ENCODE data around the gene NRSN1. TPM values are rescaled to one million over a fixed set of nuclear protein-coding genes. Genes with fewer than 3 reads are reported as not detected.

The NRSN1 gene
- total RNA-seq, 1 experiment from 2014 or later, result not detected

DNA sequence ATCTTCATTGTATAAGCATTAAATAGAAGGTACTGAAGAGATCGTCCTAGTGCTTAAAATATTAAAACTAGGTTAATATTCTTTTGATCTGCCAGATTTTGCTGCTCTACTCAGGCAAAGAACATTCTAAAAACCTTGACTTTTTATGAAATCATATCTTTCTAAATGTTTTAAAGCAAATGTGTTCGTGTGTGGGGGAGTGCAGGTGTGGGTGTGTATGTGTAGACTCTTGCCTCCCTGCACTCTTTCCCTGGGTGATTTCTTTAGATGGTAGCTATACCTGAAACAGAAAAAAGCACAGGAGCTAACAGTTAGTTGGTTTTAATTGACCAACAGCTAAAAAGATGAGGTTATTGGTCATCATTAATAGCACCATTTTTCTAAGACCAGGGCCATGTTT, 5.7 kb downstream of the NRSN1 start:
- H3K9me3 ChIP-seq (ENCODE audit: control insufficient read depth, low read depth, low read length), result no peaks in the 10 kb centered on the region
- DNase-seq, result no peak
- H3K9me3 Mint-ChIP-seq, result no peaks in the 10 kb centered on the region
- H2AK5ac ChIP-seq (ENCODE audit: insufficient read length, low read length), result no peak overlapping the region
- H3K4me1 Mint-ChIP-seq, result peaks cover 3 to 4% of the 10 kb centered on the region in 2 experiments
- H4K20me1 ChIP-seq (ENCODE audit: control insufficient read depth, insufficient read depth, insufficient read length), result no peaks in the 10 kb centered on the region
- no peak overlapping the region for H3K23ac ChIP-seq (ENCODE audit: insufficient read length, low read depth, low read length)
- no peak overlapping the region for H3K27ac ChIP-seq (ENCODE audit: insufficient read length, low read depth, low read length)
- H3K4me1 ChIP-seq (ENCODE audit: insufficient read depth, low read length), result no peaks in the 10 kb centered on the region
- H3K23me2 ChIP-seq (ENCODE audit: insufficient read length, low read depth, low read length, poor library complexity, severe bottlenecking), result no peaks in the 10 kb centered on the region
- no peak overlapping the region for H2BK5ac ChIP-seq (ENCODE audit: insufficient read length, low read length)
- no peak overlapping the region for H4K8ac ChIP-seq (replicated peaks; ENCODE audit: insufficient read length, low read depth, low read length)
- no peak overlapping the region for H3K9ac ChIP-seq (ENCODE audit: extremely low read depth, insufficient read length, low read length)
- H4K5ac ChIP-seq (ENCODE audit: insufficient read length, low read depth, low read length), result no peak overlapping the region
- no peak overlapping the region for H3K4ac ChIP-seq (ENCODE audit: low read depth, low read length)
- H2BK120ac ChIP-seq (ENCODE audit: low read depth, low read length, poor library complexity, severe bottlenecking), result no peak overlapping the region
- H2AFZ ChIP-seq (ENCODE audit: low read length), result no peak overlapping the region
- no peaks in the 10 kb centered on the region for H3K79me1 ChIP-seq (ENCODE audit: insufficient read depth, low read depth, low read length, poor library complexity, severe bottlenecking)
- H3K4me2 ChIP-seq (ENCODE audit: insufficient read depth, insufficient read length, low read length), result no peak overlapping the region
- H2BK20ac ChIP-seq (ENCODE audit: low read depth, low read length, poor library complexity, severe bottlenecking), result no peak overlapping the region
- no peak overlapping the region for H3K4me3 Mint-ChIP-seq
- H3T11ph ChIP-seq (ENCODE audit: low read length), result no peak overlapping the region
- TF ChIP-seq, protein P1, sequence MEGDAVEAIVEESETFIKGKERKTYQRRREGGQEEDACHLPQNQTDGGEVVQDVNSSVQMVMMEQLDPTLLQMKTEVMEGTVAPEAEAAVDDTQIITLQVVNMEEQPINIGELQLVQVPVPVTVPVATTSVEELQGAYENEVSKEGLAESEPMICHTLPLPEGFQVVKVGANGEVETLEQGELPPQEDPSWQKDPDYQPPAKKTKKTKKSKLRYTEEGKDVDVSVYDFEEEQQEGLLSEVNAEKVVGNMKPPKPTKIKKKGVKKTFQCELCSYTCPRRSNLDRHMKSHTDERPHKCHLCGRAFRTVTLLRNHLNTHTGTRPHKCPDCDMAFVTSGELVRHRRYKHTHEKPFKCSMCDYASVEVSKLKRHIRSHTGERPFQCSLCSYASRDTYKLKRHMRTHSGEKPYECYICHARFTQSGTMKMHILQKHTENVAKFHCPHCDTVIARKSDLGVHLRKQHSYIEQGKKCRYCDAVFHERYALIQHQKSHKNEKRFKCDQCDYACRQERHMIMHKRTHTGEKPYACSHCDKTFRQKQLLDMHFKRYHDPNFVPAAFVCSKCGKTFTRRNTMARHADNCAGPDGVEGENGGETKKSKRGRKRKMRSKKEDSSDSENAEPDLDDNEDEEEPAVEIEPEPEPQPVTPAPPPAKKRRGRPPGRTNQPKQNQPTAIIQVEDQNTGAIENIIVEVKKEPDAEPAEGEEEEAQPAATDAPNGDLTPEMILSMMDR (conservative IDR thresholded peaks at IDR 0.05), result no peak
- no peak overlapping the region for H3K27ac Mint-ChIP-seq
- no CpG with 5 or more reads among the region's 2 CpGs for WGBS (ENCODE audit: extremely low coverage, insufficient read length, low lambda C conversion rate)
- H2BK15ac ChIP-seq (ENCODE audit: low read depth, low read length), result no peak overlapping the region
- no peak overlapping the region for H3K56ac ChIP-seq (ENCODE audit: insufficient read length, low read depth, low read length)
- peaks cover 4% of the 10 kb centered on the region for H3K27me3 Mint-ChIP-seq (ENCODE audit: low read depth)
- no peaks in the 10 kb centered on the region; a peak in 1 of 7 replicates for H3K36me3 Mint-ChIP-seq (ENCODE audit: insufficient read depth in 1 of 3, low read depth in 3 of 3)
- no peaks in the 10 kb centered on the region for H3K27me3 ChIP-seq (ENCODE audit: insufficient read depth, low read length)
- H3K79me2 ChIP-seq (ENCODE audit: insufficient read depth, low read length), result no peaks in the 10 kb centered on the region
- no peak overlapping the region for H4K91ac ChIP-seq (ENCODE audit: insufficient read length, low read depth, low read length)
- H3K14ac ChIP-seq (ENCODE audit: insufficient read depth, low read length), result no peak overlapping the region
- H3K18ac ChIP-seq (ENCODE audit: insufficient read length, low read depth, low read length), result no peak overlapping the region
- no peak overlapping the region for H2BK12ac ChIP-seq (ENCODE audit: insufficient read length, low read depth, low read length)
